PC-9 (cell line): ENCODE measurements around the gene EIF2S3. TPM values are rescaled to one million over a fixed set of nuclear protein-coding genes. Genes with fewer than 3 reads are reported as not detected.

ENCODE experiments used
- BruUV-seq: library from RNA; stranded (reverse); fragments of 400-500 nt; replicated peaks from 2 replicates; lab custom pipeline; 2021; lab: Mats Ljungman, UMichigan
- CTCF ChIA-PET: fragments of 300-600 bp; sonication (Branson Sonifier 250); formaldehyde crosslinking; loops from one replicate; lab custom pipeline; 2022; ENCODE audit warnings: antibody characterized with exemption; lab: Charles Lee
- POLR2A ChIA-PET: fragments of 300-600 bp; sonication (Branson Sonifier 250); formaldehyde crosslinking; loops from one replicate; lab custom pipeline; 2022; ENCODE audit warnings: antibody characterized with exemption; ENCODE audit not compliant: unreplicated experiment; lab: Charles Lee
- DNase-seq, 2 experiments: peaks; one replicate each; pipeline versions ENCODE4 v3.0.0 to v3.0.0-alpha.2; 2015 to 2022; ENCODE audit warnings: mixed read lengths in 1 of 2
- H2AFZ ChIP-seq: fragments of 200-600 bp; sonication (generic); 2 replicates; pipeline ENCODE4 v1.8.1; 2017; ENCODE audit warnings: antibody characterized with exemption
- H3F3A ChIP-seq: fragments of 200-600 bp; sonication (generic); 2 replicates; pipeline ENCODE4 v1.8.1; 2017; ENCODE audit warnings: antibody characterized with exemption, mild to moderate bottlenecking, low read depth; ENCODE audit not compliant: insufficient read depth
- H3K27ac ChIP-seq: fragments of 200-600 bp; sonication (generic); 2 replicates; pipeline ENCODE4 v1.6.1; 2016; ENCODE audit warnings: mixed run types
- H3K27me3 ChIP-seq: fragments of 200-600 bp; sonication (generic); 2 replicates; pipeline ENCODE4 v1.6.1; 2016; ENCODE audit warnings: low read depth, mixed run types; ENCODE audit not compliant: insufficient read depth
- H3K36me3 ChIP-seq: fragments of 200-600 bp; sonication (generic); 2 replicates; pipeline ENCODE4 v1.6.1; 2016; ENCODE audit warnings: low read depth, mixed run types
- H3K4me1 ChIP-seq: fragments of 200-600 bp; sonication (generic); replicated peaks from 2 replicates; pipeline ENCODE4 v1.6.1; 2016; ENCODE audit warnings: mixed run types; ENCODE audit not compliant: insufficient read depth
- H3K4me2 ChIP-seq: fragments of 200-600 bp; sonication (generic); 2 replicates; pipeline ENCODE4 v1.6.1; 2017; ENCODE audit warnings: mixed run types
- H3K4me3 ChIP-seq: fragments of 200-600 bp; sonication (generic); 2 replicates; pipeline ENCODE4 v1.6.1; 2016; ENCODE audit warnings: mixed run types
- H3K79me2 ChIP-seq: fragments of 200-600 bp; sonication (generic); 2 replicates; pipeline ENCODE4 v1.6.1; 2017; ENCODE audit warnings: low read depth, mixed run types
- H3K9me2 ChIP-seq: fragments of 200-600 bp; sonication (generic); 2 replicates; pipeline ENCODE4 v1.8.1; 2017; ENCODE audit warnings: mild to moderate bottlenecking; ENCODE audit not compliant: insufficient read depth
- H3K9me3 ChIP-seq: fragments of 200-600 bp; sonication (generic); 2 replicates; pipeline ENCODE4 v1.8.1; 2016; ENCODE audit warnings: low read depth; ENCODE audit not compliant: insufficient read depth
- H4K20me1 ChIP-seq: fragments of 200-600 bp; sonication (generic); 2 replicates; pipeline ENCODE4 v1.8.1; 2017; ENCODE audit not compliant: insufficient read depth
- EZH2 ChIP-seq: fragments of 200-600 bp; sonication (generic); IDR thresholded peaks from 2 replicates; pipeline ENCODE4 v1.8.0; 2017; ENCODE audit warnings: antibody characterized with exemption, low read depth
- intact Hi-C: fragments of 100-400 bp; cut with micrococcal nuclease; formaldehyde crosslinking; loops from one replicate; pipeline ENCODE4 v1.10.0; 2022; ENCODE audit not compliant: unreplicated experiment
- total RNA-seq: library from RNA; stranded (reverse); gene quantifications from 2 replicates; pipeline ENCODE4 v1.2.3, GENCODE V29; 2021
- TF ChIP-seq, protein P1 (sequence below): fragments of 200-600 bp; sonication (generic); conservative IDR thresholded peaks from 2 replicates; pipeline ENCODE4 v1.6.1; 2017; ENCODE audit warnings: mixed run types, antibody characterized with exemption, mild to moderate bottlenecking, moderate library complexity

Gene EIF2S3
- total RNA-seq, 1 experiment from 2014 or later = 252 TPM

DNA sequence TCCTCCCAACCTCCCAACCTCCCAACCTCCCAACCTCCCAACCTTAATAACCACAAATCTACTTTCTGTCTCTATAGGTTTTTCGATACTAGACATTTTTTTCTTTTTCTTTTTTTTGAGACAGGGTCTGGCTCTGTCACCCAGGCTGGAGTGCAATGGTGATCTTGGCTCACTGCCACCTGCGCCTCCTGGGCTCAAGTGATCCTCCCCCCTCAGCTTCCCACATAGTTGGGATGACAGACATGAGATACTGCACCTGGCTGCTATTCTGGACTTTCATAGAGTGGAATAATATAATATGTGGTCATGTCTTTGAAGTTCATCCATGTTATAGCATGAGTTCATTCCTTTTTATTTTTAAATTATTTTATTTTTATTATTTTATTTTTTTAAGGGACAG lies 55.3 kb downstream of the EIF2S3 start:
- Histone ChIP-seq H3K4me1 (no peaks in the 10 kb centered on the region; the same call in 1 of the 2 replicates), H3K79me2 (no peaks in the 10 kb centered on the region), H3K27me3 (no peaks in the 10 kb centered on the region), H3K9me2 (no peaks in the 10 kb centered on the region), H4K20me1 (no peaks in the 10 kb centered on the region), H3K4me3 (no peak overlapping the region), H3F3A (0 out of 2 replicates have a peak, but pooled peaks cover 3% of the 10 kb centered on the region), H3K9me3 (no peaks in the 10 kb centered on the region), H3K27ac (no peak overlapping the region), H3K4me2 (no peak overlapping the region), H2AFZ (no peak overlapping the region), H3K36me3 (no peaks in the 10 kb centered on the region)
- TF ChIP-seq EZH2 = no peak
- TF ChIP-seq, protein P1, sequence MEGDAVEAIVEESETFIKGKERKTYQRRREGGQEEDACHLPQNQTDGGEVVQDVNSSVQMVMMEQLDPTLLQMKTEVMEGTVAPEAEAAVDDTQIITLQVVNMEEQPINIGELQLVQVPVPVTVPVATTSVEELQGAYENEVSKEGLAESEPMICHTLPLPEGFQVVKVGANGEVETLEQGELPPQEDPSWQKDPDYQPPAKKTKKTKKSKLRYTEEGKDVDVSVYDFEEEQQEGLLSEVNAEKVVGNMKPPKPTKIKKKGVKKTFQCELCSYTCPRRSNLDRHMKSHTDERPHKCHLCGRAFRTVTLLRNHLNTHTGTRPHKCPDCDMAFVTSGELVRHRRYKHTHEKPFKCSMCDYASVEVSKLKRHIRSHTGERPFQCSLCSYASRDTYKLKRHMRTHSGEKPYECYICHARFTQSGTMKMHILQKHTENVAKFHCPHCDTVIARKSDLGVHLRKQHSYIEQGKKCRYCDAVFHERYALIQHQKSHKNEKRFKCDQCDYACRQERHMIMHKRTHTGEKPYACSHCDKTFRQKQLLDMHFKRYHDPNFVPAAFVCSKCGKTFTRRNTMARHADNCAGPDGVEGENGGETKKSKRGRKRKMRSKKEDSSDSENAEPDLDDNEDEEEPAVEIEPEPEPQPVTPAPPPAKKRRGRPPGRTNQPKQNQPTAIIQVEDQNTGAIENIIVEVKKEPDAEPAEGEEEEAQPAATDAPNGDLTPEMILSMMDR = no peak
- CTCF ChIA-PET = no interaction called here
- BruUV-seq = no TSS peak
- intact Hi-C loops = no loop called here
- DNase-seq = no peak
- POLR2A ChIA-PET = no interaction called here

DNA sequence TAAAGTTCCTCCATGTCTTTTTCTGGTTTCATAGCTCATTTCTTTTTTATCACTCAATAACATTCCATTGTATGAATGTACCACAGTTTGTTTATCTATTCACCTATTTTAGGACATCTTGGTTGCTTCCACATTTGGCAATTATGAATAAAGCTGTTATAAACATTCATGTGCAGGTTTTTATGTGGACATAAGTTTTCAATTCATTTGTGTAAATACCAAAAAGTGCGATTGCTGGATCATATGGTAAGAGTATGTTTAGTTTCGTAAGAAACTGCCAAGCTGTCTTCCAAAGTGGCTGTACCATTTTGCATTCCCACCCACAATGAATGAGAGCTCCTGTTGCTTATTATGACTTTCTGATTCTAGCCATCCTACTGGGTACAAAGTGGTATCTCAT lies 58.4 kb downstream of the EIF2S3 start:
- no peak overlapping the region for H3K4me3 ChIP-seq
- no peaks in the 10 kb centered on the region for H3K27me3 ChIP-seq
- no peaks in the 10 kb centered on the region for H3F3A ChIP-seq
- no peaks in the 10 kb centered on the region; the same call in 1 of the 2 replicates for H3K4me1 ChIP-seq
- BruUV-seq = no TSS peak
- no peak overlapping the region for H3K4me2 ChIP-seq
- no peak overlapping the region for H2AFZ ChIP-seq
- no peaks in the 10 kb centered on the region for H3K9me3 ChIP-seq
- TF ChIP-seq, protein P1 = no peak
- no peak for TF ChIP-seq EZH2
- intact Hi-C loops = no loop called here
- no peaks in the 10 kb centered on the region for H3K79me2 ChIP-seq
- H3K27ac ChIP-seq = no peak overlapping the region
- DNase-seq = no peak
- H3K9me2 ChIP-seq = no peaks in the 10 kb centered on the region
- ChIA-PET POLR2A (no interaction called here), CTCF (no interaction called here)
- H4K20me1 ChIP-seq = no peaks in the 10 kb centered on the region
- H3K36me3 ChIP-seq = no peaks in the 10 kb centered on the region

DNA sequence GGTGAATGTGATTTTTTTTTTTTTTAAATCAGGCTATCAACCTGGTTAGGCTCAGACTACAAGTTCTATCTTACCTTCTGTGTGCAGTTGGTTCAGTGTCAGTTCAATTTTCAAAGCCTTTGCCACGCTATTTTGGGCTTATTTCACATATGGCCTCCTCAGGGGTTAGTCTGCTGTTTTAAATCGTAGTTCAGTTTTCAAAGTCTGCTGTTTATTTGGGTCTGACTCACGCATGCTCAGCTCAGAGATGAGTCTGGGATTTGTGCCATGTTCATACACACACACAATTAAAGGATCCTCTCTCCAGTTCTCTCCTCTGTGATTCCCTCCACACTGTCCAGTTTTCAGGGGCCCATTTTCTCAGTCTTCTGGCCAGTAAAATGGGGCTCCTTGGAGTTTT lies 62.5 kb downstream of the EIF2S3 start:
- Histone ChIP-seq H3K4me1 (no peaks in the 10 kb centered on the region; the same call in 1 of the 2 replicates), H3K9me3 (no peaks in the 10 kb centered on the region), H3K9me2 (no peaks in the 10 kb centered on the region), H3F3A (no peaks in the 10 kb centered on the region), H3K27me3 (no peaks in the 10 kb centered on the region), H3K4me2 (no peak overlapping the region), H3K4me3 (no peak overlapping the region), H3K27ac (no peak overlapping the region), H3K36me3 (no peaks in the 10 kb centered on the region), H3K79me2 (no peaks in the 10 kb centered on the region), H2AFZ (peak overlapping the region; percentile 59; the same call in 1 of the 2 replicates), H4K20me1 (no peaks in the 10 kb centered on the region)
- intact Hi-C loops = no loop called here
- CTCF ChIA-PET = no interaction called here
- TF ChIP-seq, protein P1 = no peak
- TF ChIP-seq EZH2 = no peak
- no peak for DNase-seq
- POLR2A ChIA-PET = no interaction called here
- no TSS peak for BruUV-seq
